Endothelial cell of umbilical vein (primary cell): ENCODE results near the gene PPP1R13B. TPM values are rescaled to one million over a fixed set of nuclear protein-coding genes. Genes with fewer than 3 reads are reported as not detected.

Source experiments
- BruUV-seq: library from RNA; stranded (reverse); fragments of 400-500 nt; replicated peaks from 2 replicates; lab custom pipeline; 2021; lab: Mats Ljungman, UMichigan
- CTCF ChIA-PET: fragments of 300-600, 350-600 bp; sonication (Branson Sonifier 250); formaldehyde crosslinking; loops from one replicate; lab custom pipeline; 2021; ENCODE audit warnings: antibody characterized with exemption, inconsistent platforms; lab: Charles Lee
- POLR2A ChIA-PET: fragments of 300-600, 350-600 bp; sonication (Branson Sonifier 250); formaldehyde crosslinking; loops from one replicate; lab custom pipeline; 2021; ENCODE audit warnings: antibody characterized with exemption, inconsistent platforms; lab: Charles Lee
- DNase-seq: peaks from one replicate; pipeline ENCODE4 v3.0.0-alpha.2; 2011; ENCODE audit warnings: low read depth, low spot score
- FAIRE-seq: peaks from 2 replicates; lab custom pipeline; 2011; peaks lifted over from hg19 to GRCh38; lab: Jason Lieb, UNC
- H2AFZ ChIP-seq: 2 replicates; pipeline ENCODE4 v1.6.0; 2012; ENCODE audit warnings: low read depth, low read length, control low read depth, inconsistent platforms
- H3K27ac ChIP-seq: 2 replicates; pipeline ENCODE4 v1.5.1; 2011; ENCODE audit warnings: low read depth, mild to moderate bottlenecking, control low read depth, low read length, moderate library complexity; ENCODE audit not compliant: insufficient read depth
- H3K27me3 ChIP-seq, 2 experiments: 2 replicates each; pipeline versions ENCODE4 v1.6.0 to v1.6.1; 2011; ENCODE audit warnings: low read length in 2 of 2, mixed read lengths in 1 of 2; ENCODE audit not compliant: control insufficient read depth in 2 of 2, insufficient read depth in 2 of 2
- H3K36me3 ChIP-seq, 2 experiments: 2 replicates in 1 of 2; 3 replicates in 1 of 2; pipeline ENCODE4 v1.5.1; 2011; ENCODE audit warnings: low read length in 2 of 2, mild to moderate bottlenecking in 1 of 2, moderate library complexity in 1 of 2; ENCODE audit not compliant: control insufficient read depth in 2 of 2, insufficient read depth in 2 of 2; ENCODE audit errors: extremely low read depth in 1 of 2
- H3K4me1 ChIP-seq: 3 replicates; pipeline ENCODE4 v1.5.1; 2011; ENCODE audit warnings: mild to moderate bottlenecking, low read length; ENCODE audit not compliant: control insufficient read depth, insufficient read depth; ENCODE audit errors: extremely low read depth
- H3K4me2 ChIP-seq: 2 replicates; pipeline ENCODE4 v1.6.1; 2011; ENCODE audit warnings: low read length, control low read depth, mixed read lengths; ENCODE audit not compliant: insufficient read depth
- H3K4me3 ChIP-seq, 3 experiments: fragments of 200-600 bp in 1 of 3; sonication (generic), shearing (Covaris generic) in 1 of 3; replicated peaks in 1 of 3; 2 replicates each; pipeline ENCODE4 v1.5.1; 2011 to 2016; ENCODE audit warnings: control low read depth in 3 of 3, low read length in 3 of 3, mild to moderate bottlenecking in 2 of 3, inconsistent platforms in 1 of 3, low read depth in 1 of 3, moderate library complexity in 1 of 3; ENCODE audit not compliant: insufficient read depth in 1 of 3
- H3K79me2 ChIP-seq: 2 replicates; pipeline ENCODE4 v1.6.0; 2012; ENCODE audit warnings: low read length, inconsistent platforms; ENCODE audit not compliant: control insufficient read depth, insufficient read depth
- H3K9ac ChIP-seq: replicated peaks from 2 replicates; pipeline ENCODE3; 2011; ENCODE audit warnings: low read length, control low read depth; ENCODE audit not compliant: insufficient read depth; ENCODE audit errors: extremely low read depth
- H3K9me1 ChIP-seq: replicated peaks from 3 replicates; pipeline ENCODE4 v1.6.0; 2011; ENCODE audit warnings: mild to moderate bottlenecking, low read length; ENCODE audit not compliant: control insufficient read depth, insufficient read depth; ENCODE audit errors: extremely low read depth
- H3K9me3 ChIP-seq: replicated peaks from 2 replicates; pipeline ENCODE4 v1.5.1; 2012; ENCODE audit warnings: low read length, inconsistent platforms; ENCODE audit not compliant: control insufficient read depth, insufficient read depth
- H4K20me1 ChIP-seq: replicated peaks from 2 replicates; pipeline ENCODE3; 2011; ENCODE audit warnings: mild to moderate bottlenecking, low read length; ENCODE audit not compliant: control insufficient read depth, insufficient read depth; ENCODE audit errors: extremely low read depth
- EZH2 ChIP-seq: IDR thresholded peaks from 2 replicates; pipeline ENCODE4 v1.6.1; 2012; ENCODE audit warnings: borderline replicate concordance, low read depth, mild to moderate bottlenecking, moderate library complexity, low read length, inconsistent platforms; ENCODE audit not compliant: severe bottlenecking
- FOS ChIP-seq: IDR thresholded peaks from 2 replicates; pipeline ENCODE4 v1.6.1; 2011; ENCODE audit warnings: mild to moderate bottlenecking, low read length, moderate library complexity, borderline replicate concordance; ENCODE audit not compliant: insufficient read depth
- GATA2 ChIP-seq: IDR thresholded peaks from 2 replicates; pipeline ENCODE4 v1.7.0; 2011; ENCODE audit warnings: low read depth, mild to moderate bottlenecking, moderate library complexity, mixed read lengths, low read length; ENCODE audit not compliant: insufficient read length, insufficient read depth
- JUN ChIP-seq: IDR thresholded peaks from 2 replicates; pipeline ENCODE4 v1.6.1; 2011; ENCODE audit warnings: borderline replicate concordance, low read depth; ENCODE audit not compliant: insufficient read length, insufficient read depth
- MYC ChIP-seq: IDR thresholded peaks from one replicate; pipeline ENCODE4 v1.6.1; 2011; ENCODE audit warnings: mild to moderate bottlenecking, low read depth, low read length
- POLR2A ChIP-seq: IDR thresholded peaks from 2 replicates; pipeline ENCODE4 v1.6.1; 2012; ENCODE audit warnings: low read depth, mild to moderate bottlenecking, control low read depth, low read length
- POLR2AphosphoS5 ChIP-seq: IDR thresholded peaks from 2 replicates; pipeline ENCODE4 v1.6.1; 2012; ENCODE audit warnings: low read depth, mild to moderate bottlenecking, control low read depth, low read length, moderate library complexity; ENCODE audit not compliant: insufficient read depth
- dilution Hi-C: fragments of 300-500 bp; cut with MboI; formaldehyde crosslinking; loops from one replicate; pipeline ENCODE4 v1.15.0; 2019; ENCODE audit warnings: low sequenced_read_pairs; ENCODE audit not compliant: extremely low pct_ligation_motif_present
- intact Hi-C: fragments of 100-400 bp; cut with micrococcal nuclease; formaldehyde crosslinking; loops from one replicate; pipeline ENCODE4 v1.10.0; 2022
- polyA plus RNA-seq, 4 experiments: library from polyadenylated mRNA; depleted of rRNA in 3 of 4; stranded (reverse) in 3 of 4; unstranded in 1 of 4; fragments of >200 nt; gene quantifications; 2 replicates each; pipeline versions ENCODE4 v1.2.1 to v1.2.3, GENCODE V29; 2011 to 2012; ENCODE audit warnings: missing spikeins in 1 of 4
- total RNA-seq: library from RNA; stranded (reverse); gene quantifications from 2 replicates; pipeline ENCODE4 v1.2.3, GENCODE V29; 2021
- TF ChIP-seq, protein P1 (sequence below): IDR thresholded peaks from 2 replicates; pipeline ENCODE4 v1.6.1; 2011; ENCODE audit not compliant: insufficient read depth, insufficient read length
- TF ChIP-seq, protein P2 (sequence below), 2 donors: IDR thresholded peaks; 1 replicate in 1 of 2; 2 replicates in 1 of 2; pipeline ENCODE4 v1.5.1; 2011; ENCODE audit warnings: low read length in 2 of 2, mild to moderate bottlenecking in 2 of 2, moderate library complexity in 2 of 2, control low read depth in 1 of 2, inconsistent platforms in 1 of 2, low read depth in 1 of 2; ENCODE audit not compliant: insufficient read depth in 1 of 2; ENCODE audit errors: extremely low read depth in 1 of 2

The PPP1R13B gene
- total and polyA plus RNA-seq, 2 donors (not counting 3 experiments of a cell fraction or from before 2014, with no cell fraction given): 10.0 to 30.0 TPM

GRCh38 chr14:103696466-103697071, 150.8 kb downstream of the PPP1R13B start:
- no peak overlapping the region for H3K9ac ChIP-seq
- ChIA-PET POLR2A (no interaction called here), CTCF (interaction anchor here (1.1 kb wide), 1 partner anchor 10 kb away, joined by 3 read pairs; no protein-coding TSS in a partner anchor)
- H3K27ac ChIP-seq: no peak overlapping the region
- H3K4me1 ChIP-seq: peaks cover 9% of the 10 kb centered on the region
- no peaks in the 10 kb centered on the region for H3K27me3 ChIP-seq
- intact Hi-C loops (no loop called here), dilution Hi-C loops (no loop called here)
- FAIRE-seq: peak; percentile 66
- no peak overlapping the region for H3K4me3 ChIP-seq
- peaks cover 6 to 34% of the 10 kb centered on the region in 2 experiments for H3K36me3 ChIP-seq
- H3K9me3 ChIP-seq: no peaks in the 10 kb centered on the region
- TF ChIP-seq POLR2AphosphoS5: peak; percentile 42
- peak; percentile 28 for TF ChIP-seq POLR2A
- TF ChIP-seq, protein P1, sequence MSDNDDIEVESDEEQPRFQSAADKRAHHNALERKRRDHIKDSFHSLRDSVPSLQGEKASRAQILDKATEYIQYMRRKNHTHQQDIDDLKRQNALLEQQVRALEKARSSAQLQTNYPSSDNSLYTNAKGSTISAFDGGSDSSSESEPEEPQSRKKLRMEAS: no peak
- no peak overlapping the region for H2AFZ ChIP-seq
- H3K79me2 ChIP-seq: peaks cover 2% of the 10 kb centered on the region
- H3K9me1 ChIP-seq: no peaks in the 10 kb centered on the region
- DNase-seq: peak; percentile 71
- TSS peak; percentile 1 for BruUV-seq
- H4K20me1 ChIP-seq: no peaks in the 10 kb centered on the region
- no peak overlapping the region for H3K4me2 ChIP-seq

DNA sequence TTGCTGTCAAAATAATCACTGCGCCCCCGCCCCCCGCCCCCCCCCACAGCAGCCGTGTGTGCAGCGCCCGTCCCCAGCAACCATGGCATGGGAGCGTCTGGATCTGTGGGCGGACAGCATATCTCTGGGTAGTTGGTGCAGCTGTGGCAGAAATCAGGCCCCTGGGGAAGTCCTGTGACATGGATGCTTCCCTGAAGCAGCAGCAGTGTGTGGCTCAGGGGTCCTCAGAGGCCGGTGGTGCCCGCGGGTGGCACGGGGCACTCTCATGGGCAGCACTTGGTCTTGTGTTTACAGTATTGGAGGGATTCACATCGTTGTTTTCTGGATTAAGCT, 151.3 kb downstream of the PPP1R13B start:
- Histone ChIP-seq H3K4me2 (no peak overlapping the region), H3K27ac (no peak overlapping the region), H3K27me3 (no peaks in the 10 kb centered on the region), H3K4me3 (no peak overlapping the region), H2AFZ (no peak overlapping the region), H3K9ac (no peak overlapping the region), H3K4me1 (peaks cover 9% of the 10 kb centered on the region), H3K9me3 (no peaks in the 10 kb centered on the region), H3K9me1 (no peaks in the 10 kb centered on the region), H3K79me2 (peaks cover 2% of the 10 kb centered on the region), H4K20me1 (no peaks in the 10 kb centered on the region), H3K36me3 (peaks cover 6 to 34% of the 10 kb centered on the region in 2 experiments)
- ChIA-PET POLR2A (no interaction called here), CTCF (no interaction called here)
- FAIRE-seq (no peak), DNase-seq (no peak)
- TF ChIP-seq JUN (no peak), FOS (no peak), MYC (no peak), POLR2AphosphoS5 (no peak), POLR2A (no peak), EZH2 (no peak), GATA2 (no peak)
- TF ChIP-seq, protein P1: no peak
- TF ChIP-seq, protein P2, sequence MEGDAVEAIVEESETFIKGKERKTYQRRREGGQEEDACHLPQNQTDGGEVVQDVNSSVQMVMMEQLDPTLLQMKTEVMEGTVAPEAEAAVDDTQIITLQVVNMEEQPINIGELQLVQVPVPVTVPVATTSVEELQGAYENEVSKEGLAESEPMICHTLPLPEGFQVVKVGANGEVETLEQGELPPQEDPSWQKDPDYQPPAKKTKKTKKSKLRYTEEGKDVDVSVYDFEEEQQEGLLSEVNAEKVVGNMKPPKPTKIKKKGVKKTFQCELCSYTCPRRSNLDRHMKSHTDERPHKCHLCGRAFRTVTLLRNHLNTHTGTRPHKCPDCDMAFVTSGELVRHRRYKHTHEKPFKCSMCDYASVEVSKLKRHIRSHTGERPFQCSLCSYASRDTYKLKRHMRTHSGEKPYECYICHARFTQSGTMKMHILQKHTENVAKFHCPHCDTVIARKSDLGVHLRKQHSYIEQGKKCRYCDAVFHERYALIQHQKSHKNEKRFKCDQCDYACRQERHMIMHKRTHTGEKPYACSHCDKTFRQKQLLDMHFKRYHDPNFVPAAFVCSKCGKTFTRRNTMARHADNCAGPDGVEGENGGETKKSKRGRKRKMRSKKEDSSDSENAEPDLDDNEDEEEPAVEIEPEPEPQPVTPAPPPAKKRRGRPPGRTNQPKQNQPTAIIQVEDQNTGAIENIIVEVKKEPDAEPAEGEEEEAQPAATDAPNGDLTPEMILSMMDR (IDR thresholded peaks at IDR 0.05; ENCODE audit: extremely low read depth in 1 of 2, insufficient read depth in 1 of 2, low read depth in 1 of 2, low read length in 2 of 2): no peak
- no TSS peak for BruUV-seq
- intact Hi-C loops: no loop called here
- dilution Hi-C loops: no loop called here
